ENCODE data around the gene B3GLCT.

B3GLCT gene

GRCh38 chr13:31221057-31221456 is 21.3 kb downstream of the B3GLCT start:
- DNase-seq = no peak

GRCh38 chr13:31223215-31223614 is 23.4 kb downstream of the B3GLCT start:
- DNase-seq = no peak

- no peak for DNase-seq
Observed at GRCh38 chr13:31223640-31224039, 23.9 kb downstream of the B3GLCT start.

GRCh38 chr13:31224174-31224669 is 24.4 kb downstream of the B3GLCT start:
- DNase-seq = no peak

- no peak for DNase-seq
Observed at GRCh38 chr13:31224963-31225559, 25.3 kb downstream of the B3GLCT start.

- no peak for DNase-seq
Observed at GRCh38 chr13:31225998-31226675, 26.4 kb downstream of the B3GLCT start.

GRCh38 chr13:31227063-31227462 is 27.3 kb downstream of the B3GLCT start:
- no peak for DNase-seq

GRCh38 chr13:31227870-31228269 is 28.1 kb downstream of the B3GLCT start:
- no peak for DNase-seq

GRCh38 chr13:31234729-31235128 is 35.0 kb downstream of the B3GLCT start:
- DNase-seq = no peak

GRCh38 chr13:31236211-31236786 is 36.5 kb downstream of the B3GLCT start:
- peak in 1 of 56 donors; percentile 32 for DNase-seq

- no peak for DNase-seq
Observed at GRCh38 chr13:31240921-31241320, 41.1 kb downstream of the B3GLCT start.

GRCh38 chr13:31242367-31242766 is 42.6 kb downstream of the B3GLCT start:
- no peak for DNase-seq

GRCh38 chr13:31242916-31243315 is 43.1 kb downstream of the B3GLCT start:
- no peak for DNase-seq

- DNase-seq = no peak
Observed at GRCh38 chr13:31245598-31246373, 46.0 kb downstream of the B3GLCT start.

GRCh38 chr13:31246918-31247317 is 47.1 kb downstream of the B3GLCT start:
- no peak for DNase-seq

- DNase-seq = no peak
Observed at GRCh38 chr13:31248361-31248760, 48.6 kb downstream of the B3GLCT start.

GRCh38 chr13:31248965-31249539 is 49.3 kb downstream of the B3GLCT start:
- DNase-seq = no peak

- no peak for DNase-seq
Observed at GRCh38 chr13:31250435-31250834, 50.7 kb downstream of the B3GLCT start.

- DNase-seq = no peak
Observed at GRCh38 chr13:31261241-31261640, 61.5 kb downstream of the B3GLCT start.

- no peak for DNase-seq
Observed at GRCh38 chr13:31263346-31263745, 63.6 kb downstream of the B3GLCT start.

- no peak for DNase-seq
Observed at GRCh38 chr13:31264151-31264550, 64.4 kb downstream of the B3GLCT start.
